ENCODE results near the gene ITPRID1.

DNA sequence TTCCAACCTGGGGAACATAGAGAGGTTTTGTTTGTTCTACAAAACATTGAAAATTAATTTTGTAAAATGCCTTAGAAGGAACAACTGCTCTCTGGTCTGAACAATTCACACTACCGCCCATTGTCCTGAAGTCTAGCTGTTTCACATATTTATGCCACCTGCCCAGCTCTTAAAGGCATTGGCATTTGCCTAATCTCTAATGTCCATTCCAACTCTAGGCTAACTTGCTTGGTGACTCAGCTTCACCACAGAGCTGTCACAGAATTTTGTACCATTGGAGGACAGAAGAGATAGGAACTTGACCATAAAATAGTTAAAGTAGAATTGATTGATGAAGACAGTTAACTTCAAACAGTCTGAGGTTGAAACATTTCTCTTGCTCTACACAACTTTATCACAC, 119.6 kb downstream of the ITPRID1 start:
- TF ChIP-seq, protein P1, sequence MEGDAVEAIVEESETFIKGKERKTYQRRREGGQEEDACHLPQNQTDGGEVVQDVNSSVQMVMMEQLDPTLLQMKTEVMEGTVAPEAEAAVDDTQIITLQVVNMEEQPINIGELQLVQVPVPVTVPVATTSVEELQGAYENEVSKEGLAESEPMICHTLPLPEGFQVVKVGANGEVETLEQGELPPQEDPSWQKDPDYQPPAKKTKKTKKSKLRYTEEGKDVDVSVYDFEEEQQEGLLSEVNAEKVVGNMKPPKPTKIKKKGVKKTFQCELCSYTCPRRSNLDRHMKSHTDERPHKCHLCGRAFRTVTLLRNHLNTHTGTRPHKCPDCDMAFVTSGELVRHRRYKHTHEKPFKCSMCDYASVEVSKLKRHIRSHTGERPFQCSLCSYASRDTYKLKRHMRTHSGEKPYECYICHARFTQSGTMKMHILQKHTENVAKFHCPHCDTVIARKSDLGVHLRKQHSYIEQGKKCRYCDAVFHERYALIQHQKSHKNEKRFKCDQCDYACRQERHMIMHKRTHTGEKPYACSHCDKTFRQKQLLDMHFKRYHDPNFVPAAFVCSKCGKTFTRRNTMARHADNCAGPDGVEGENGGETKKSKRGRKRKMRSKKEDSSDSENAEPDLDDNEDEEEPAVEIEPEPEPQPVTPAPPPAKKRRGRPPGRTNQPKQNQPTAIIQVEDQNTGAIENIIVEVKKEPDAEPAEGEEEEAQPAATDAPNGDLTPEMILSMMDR (IDR thresholded peaks at IDR 0.05), result no peak
- TF ChIP-seq EP300 (IDR thresholded peaks at IDR 0.05), result no peak
- no peak for TF ChIP-seq POLR2A (IDR thresholded peaks at IDR 0.05)

Measured in upper lobe of left lung (tissue), 4 donors.